Measurements from ENCODE around the gene RNASEL. TPM values are rescaled to one million over a fixed set of nuclear protein-coding genes. Genes with fewer than 3 reads are reported as not detected.

Gene RNASEL
- polyA plus RNA-seq, 2 of the 4 experiments (the other 2 are of a cell fraction): 1.9 to 4.1 TPM

- Histone ChIP-seq H3K4me3 (no peak overlapping the region), H3K9me3 (no peaks in the 10 kb centered on the region), H3K4me2 (no peak overlapping the region), H3K4me1 (peaks cover 5% of the 10 kb centered on the region; the same call in 1 of the 3 replicates), H3K27ac (no peak overlapping the region)
- no peak for DNase-seq (ENCODE audit: low read depth in 1 of 2, low spot score in 1 of 2)
- FAIRE-seq: peak; percentile 13
- ChIA-PET POLR2A (no interaction called here), CTCF (no interaction called here)
- TF ChIP-seq NR3C1 (IDR thresholded peaks at IDR 0.05): no peak
- TF ChIP-seq HMGXB4 (CRISPR knock-in tag; IDR thresholded peaks at IDR 0.05; ENCODE audit: borderline replicate concordance): no peak
- peak in 1 of 2 experiments; percentile 31; a peak in 1 of 4 replicates for TF ChIP-seq CEBPB (IDR thresholded peaks at IDR 0.05)
- TF ChIP-seq KDM5A (IDR thresholded peaks at IDR 0.05): no peak
- peak in 1 of 2 experiments; percentile 30; a peak in 1 of 6 replicates for ATAC-seq
- WGBS (ENCODE audit: missing lambda C conversion rate): 64% methylated on average over 3 of the region's 3 CpGs
These were observed 13.4 kb downstream of the RNASEL start for GRCh38 chr1:182575540-182576149.

- no peak for DNase-seq (ENCODE audit: low read depth in 1 of 2, low spot score in 1 of 2)
- TF ChIP-seq CEBPB (IDR thresholded peaks at IDR 0.05) (no peak), ZSCAN20 (CRISPR knock-in tag; IDR thresholded peaks at IDR 0.05) (no peak), MYC (IDR thresholded peaks at IDR 0.05; ENCODE audit: borderline replicate concordance, low read length) (no peak), ATOH8 (CRISPR knock-in tag; IDR thresholded peaks at IDR 0.05; ENCODE audit: low read depth) (no peak), HMGXB4 (CRISPR knock-in tag; IDR thresholded peaks at IDR 0.05; ENCODE audit: borderline replicate concordance) (no peak), HOXA7 (CRISPR knock-in tag; IDR thresholded peaks at IDR 0.05) (no peak), ESRRA (IDR thresholded peaks at IDR 0.05; ENCODE audit: borderline replicate concordance, low read length) (no peak), MAFK (IDR thresholded peaks at IDR 0.05; ENCODE audit: partially characterized antibody) (no peak), GATA3 (IDR thresholded peaks at IDR 0.05; ENCODE audit: borderline replicate concordance) (no peak), HEYL (CRISPR knock-in tag; IDR thresholded peaks at IDR 0.05) (no peak), JUN (IDR thresholded peaks at IDR 0.05) (no peak), KDM5A (IDR thresholded peaks at IDR 0.05) (no peak), PHF8 (IDR thresholded peaks at IDR 0.05; ENCODE audit: borderline replicate concordance, low read depth) (no peak), HES2 (IDR thresholded peaks at IDR 0.05) (no peak), NPAS2 (CRISPR knock-in tag; IDR thresholded peaks at IDR 0.05; ENCODE audit: borderline replicate concordance) (no peak)
- Histone ChIP-seq H3K4me3 (no peak overlapping the region), H3K4me2 (no peak overlapping the region), H3K27ac (no peak overlapping the region), H3K9me3 (no peaks in the 10 kb centered on the region), H3K4me1 (peaks cover 5% of the 10 kb centered on the region; the same call in 1 of the 3 replicates)
- ChIA-PET POLR2A (no interaction called here), CTCF (interaction anchor here (0.5 to 1.2 kb wide), 3 partner anchors 21 to 213 kb away, joined by 3 read pairs; no protein-coding TSS in a partner anchor)
- WGBS (ENCODE audit: missing lambda C conversion rate): 84% methylated on average over 4 of the region's 4 CpGs
- FAIRE-seq: no peak
- ATAC-seq: no peak
These were observed 14.9 kb downstream of the RNASEL start for GRCh38 chr1:182574156-182574555.

GRCh38 chr1:182570611-182570970 lies 18.5 kb downstream of the RNASEL start:
- ATAC-seq: no peak
- no peak for FAIRE-seq
- ChIA-PET CTCF (interaction anchor here (1.5 kb wide), 1 partner anchor 31 kb away, joined by 3 read pairs; no protein-coding TSS in a partner anchor), POLR2A (no interaction called here)
- H3K4me1 ChIP-seq: peaks cover 1% of the 10 kb centered on the region; the same call in 1 of the 3 replicates
- no peak for DNase-seq (ENCODE audit: low read depth in 1 of 2, low spot score in 1 of 2)
- no peak overlapping the region for H3K4me3 ChIP-seq
- H3K9me3 ChIP-seq: no peaks in the 10 kb centered on the region
- no peak overlapping the region for H3K4me2 ChIP-seq
- no peak overlapping the region for H3K27ac ChIP-seq
- 75% methylated on average over 2 of the region's 2 CpGs for WGBS (ENCODE audit: missing lambda C conversion rate)
- TF ChIP-seq EP300 (IDR thresholded peaks at IDR 0.05) (no peak), CHD4 (IDR thresholded peaks at IDR 0.05; ENCODE audit: borderline replicate concordance) (no peak), ZFP36 (IDR thresholded peaks at IDR 0.05; ENCODE audit: borderline replicate concordance, partially characterized antibody) (no peak), POLR2A (IDR thresholded peaks at IDR 0.05; ENCODE audit: low read length) (no peak), HOXB13 (CRISPR knock-in tag; IDR thresholded peaks at IDR 0.05; ENCODE audit: low read depth) (no peak), SMC3 (IDR thresholded peaks at IDR 0.05) (no peak), MAX (IDR thresholded peaks at IDR 0.05) (no peak), BHLHE40 (IDR thresholded peaks at IDR 0.05; ENCODE audit: low read depth, low read length) (no peak), POLR2AphosphoS2 (conservative IDR thresholded peaks at IDR 0.05; ENCODE audit: low read length) (no peak), JUNB (IDR thresholded peaks at IDR 0.05) (no peak), EHF (CRISPR knock-in tag; IDR thresholded peaks at IDR 0.05) (no peak)
